Measurements from ENCODE around the gene ARNT2.

ARNT2 gene

GRCh38 chr15:80440024-80440423, 35.8 kb downstream of the ARNT2 start:
- DNase-seq (ENCODE audit: insufficient read length, low spot score) (no peak), FAIRE-seq (no peak)
- TF ChIP-seq, protein P1, sequence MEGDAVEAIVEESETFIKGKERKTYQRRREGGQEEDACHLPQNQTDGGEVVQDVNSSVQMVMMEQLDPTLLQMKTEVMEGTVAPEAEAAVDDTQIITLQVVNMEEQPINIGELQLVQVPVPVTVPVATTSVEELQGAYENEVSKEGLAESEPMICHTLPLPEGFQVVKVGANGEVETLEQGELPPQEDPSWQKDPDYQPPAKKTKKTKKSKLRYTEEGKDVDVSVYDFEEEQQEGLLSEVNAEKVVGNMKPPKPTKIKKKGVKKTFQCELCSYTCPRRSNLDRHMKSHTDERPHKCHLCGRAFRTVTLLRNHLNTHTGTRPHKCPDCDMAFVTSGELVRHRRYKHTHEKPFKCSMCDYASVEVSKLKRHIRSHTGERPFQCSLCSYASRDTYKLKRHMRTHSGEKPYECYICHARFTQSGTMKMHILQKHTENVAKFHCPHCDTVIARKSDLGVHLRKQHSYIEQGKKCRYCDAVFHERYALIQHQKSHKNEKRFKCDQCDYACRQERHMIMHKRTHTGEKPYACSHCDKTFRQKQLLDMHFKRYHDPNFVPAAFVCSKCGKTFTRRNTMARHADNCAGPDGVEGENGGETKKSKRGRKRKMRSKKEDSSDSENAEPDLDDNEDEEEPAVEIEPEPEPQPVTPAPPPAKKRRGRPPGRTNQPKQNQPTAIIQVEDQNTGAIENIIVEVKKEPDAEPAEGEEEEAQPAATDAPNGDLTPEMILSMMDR (IDR thresholded peaks at IDR 0.05; ENCODE audit: insufficient read depth, missing control alignments) = no peak

DNA sequence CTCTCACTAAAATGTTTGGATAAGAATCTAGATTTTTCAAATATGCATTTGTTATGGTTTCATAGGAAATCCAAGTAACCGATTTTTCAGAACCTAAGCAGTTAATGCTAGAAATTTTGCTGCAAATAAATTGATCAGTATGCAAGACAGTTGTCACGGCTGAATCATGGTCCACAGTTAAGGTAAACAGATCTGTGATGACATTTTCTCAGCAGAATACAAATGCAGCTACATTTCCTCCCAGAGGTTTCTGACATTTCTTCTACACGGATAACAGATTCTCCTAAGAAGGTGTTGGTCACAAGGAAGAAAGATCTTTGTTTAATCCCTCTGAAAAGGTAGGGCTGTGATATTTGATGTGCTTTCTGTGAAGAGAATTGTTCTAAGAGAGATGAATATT, 36.9 kb downstream of the ARNT2 start:
- FAIRE-seq (no peak), DNase-seq (ENCODE audit: insufficient read length, low spot score) (no peak)
- TF ChIP-seq, protein P1 (IDR thresholded peaks at IDR 0.05; ENCODE audit: insufficient read depth, missing control alignments) = no peak

- FAIRE-seq (no peak), DNase-seq (ENCODE audit: insufficient read length, low spot score) (no peak)
- TF ChIP-seq, protein P1 (IDR thresholded peaks at IDR 0.05; ENCODE audit: insufficient read depth, missing control alignments) = no peak
Observed at GRCh38 chr15:80441714-80442113, 37.5 kb downstream of the ARNT2 start.

GRCh38 chr15:80442728-80443403, 38.7 kb downstream of the ARNT2 start:
- TF ChIP-seq, protein P1 (IDR thresholded peaks at IDR 0.05; ENCODE audit: insufficient read depth, missing control alignments) = no peak
- DNase-seq (ENCODE audit: insufficient read length, low spot score) (no peak), FAIRE-seq (no peak)

- TF ChIP-seq, protein P1 (IDR thresholded peaks at IDR 0.05; ENCODE audit: insufficient read depth, missing control alignments) = no peak
- FAIRE-seq = no peak
- DNase-seq (ENCODE audit: insufficient read length, low spot score) = no peak
Observed at GRCh38 chr15:80444680-80445251, 40.6 kb downstream of the ARNT2 start.

DNA sequence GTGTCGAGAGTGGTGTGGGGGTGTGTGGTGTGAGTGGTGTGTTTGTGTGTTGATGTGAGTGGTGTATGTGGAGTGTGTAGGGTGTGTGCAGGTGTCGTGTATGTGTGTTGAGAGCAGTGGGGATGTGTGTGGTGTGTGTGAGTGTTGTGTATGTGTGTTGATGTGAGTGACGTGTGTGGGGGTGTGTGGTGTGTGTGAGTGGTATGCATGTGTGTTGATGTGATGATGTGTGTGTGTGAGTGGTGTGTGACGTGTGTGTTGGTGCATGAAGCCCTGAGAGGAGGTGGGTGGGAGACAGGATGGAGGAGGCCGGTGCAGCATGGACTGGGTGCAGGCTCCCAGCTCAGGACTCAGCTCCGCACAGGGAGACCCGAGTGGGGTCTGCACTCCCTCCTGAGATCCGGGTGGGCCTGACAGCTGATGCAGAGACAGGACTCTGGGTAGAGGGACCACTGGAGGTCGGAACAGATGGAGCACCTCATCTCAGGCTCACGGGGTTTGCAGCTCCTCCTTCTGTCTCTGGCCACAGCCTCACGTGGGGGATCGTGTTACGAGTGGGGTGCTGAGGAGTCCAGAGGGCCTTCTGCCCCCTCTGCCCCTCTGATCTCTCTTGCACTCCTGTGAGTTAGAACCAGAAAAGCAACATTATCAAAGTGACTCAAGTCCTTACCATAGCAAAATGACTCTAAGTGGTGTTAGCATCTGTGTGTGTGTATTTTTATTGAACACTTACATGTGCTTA, 41.3 kb downstream of the ARNT2 start:
- DNase-seq (ENCODE audit: insufficient read length, low spot score) (no peak), FAIRE-seq (no peak)
- TF ChIP-seq, protein P1 (IDR thresholded peaks at IDR 0.05; ENCODE audit: insufficient read depth, missing control alignments) = no peak

DNA sequence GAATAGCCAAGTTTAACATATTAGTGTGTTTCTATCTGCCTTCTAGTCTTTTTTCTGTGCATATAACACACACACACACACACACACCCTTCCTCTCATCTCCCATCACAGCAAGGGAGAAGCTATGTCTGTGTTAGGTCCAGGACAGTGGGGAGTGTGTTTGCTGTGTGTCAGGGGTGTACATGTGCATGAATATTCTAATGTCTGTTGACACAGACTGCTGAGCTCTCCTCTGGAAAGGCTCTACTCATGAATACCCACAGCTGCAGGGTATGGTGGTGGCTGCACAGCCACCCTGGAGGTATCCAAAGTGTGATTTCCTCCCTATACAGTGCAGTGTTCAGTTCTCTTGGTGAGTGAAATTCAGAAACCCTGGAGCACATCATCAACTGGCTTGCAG, 42.9 kb downstream of the ARNT2 start:
- FAIRE-seq = no peak
- TF ChIP-seq, protein P1 (IDR thresholded peaks at IDR 0.05; ENCODE audit: insufficient read depth, missing control alignments) = no peak
- no peak for DNase-seq (ENCODE audit: insufficient read length, low spot score)
